ENCODE measurements around the gene STK40. TPM values are rescaled to one million over a fixed set of nuclear protein-coding genes. Genes with fewer than 3 reads are reported as not detected.

Gene STK40
- total and polyA plus RNA-seq, 9 of the 15 experiments (the other 6 are each of a cell fraction or from before 2014, with no cell fraction given): 0.69 to 94.3 (median 39.1) TPM

GRCh38 chr1:36387141-36387949 is 1.6 kb upstream of the STK40 start (continued):
- TF ChIP-seq ARID4B (CRISPR knock-in tag; IDR thresholded peaks at IDR 0.05) (0 out of 2 replicates have a peak, but pooled peaks have one; percentile 29), ZNF76 (CRISPR knock-in tag; IDR thresholded peaks at IDR 0.05; ENCODE audit: borderline replicate concordance) (no peak), STAT5B (CRISPR knock-in tag; IDR thresholded peaks at IDR 0.05) (no peak), DMBX1 (CRISPR knock-in tag; IDR thresholded peaks at IDR 0.05; ENCODE audit: borderline replicate concordance) (peak; percentile 88), REST (IDR thresholded peaks at IDR 0.05; ENCODE audit: borderline replicate concordance) (no peak), REST (CRISPR knock-in tag; IDR thresholded peaks at IDR 0.05; ENCODE audit: low read depth) (no peak), POLR3G (IDR thresholded peaks at IDR 0.05; ENCODE audit: extremely low read depth, insufficient read length, insufficient replicate concordance) (no peak), ZNF778 (CRISPR knock-in tag; IDR thresholded peaks at IDR 0.05) (no peak)
- TF ChIP-seq, protein P1, sequence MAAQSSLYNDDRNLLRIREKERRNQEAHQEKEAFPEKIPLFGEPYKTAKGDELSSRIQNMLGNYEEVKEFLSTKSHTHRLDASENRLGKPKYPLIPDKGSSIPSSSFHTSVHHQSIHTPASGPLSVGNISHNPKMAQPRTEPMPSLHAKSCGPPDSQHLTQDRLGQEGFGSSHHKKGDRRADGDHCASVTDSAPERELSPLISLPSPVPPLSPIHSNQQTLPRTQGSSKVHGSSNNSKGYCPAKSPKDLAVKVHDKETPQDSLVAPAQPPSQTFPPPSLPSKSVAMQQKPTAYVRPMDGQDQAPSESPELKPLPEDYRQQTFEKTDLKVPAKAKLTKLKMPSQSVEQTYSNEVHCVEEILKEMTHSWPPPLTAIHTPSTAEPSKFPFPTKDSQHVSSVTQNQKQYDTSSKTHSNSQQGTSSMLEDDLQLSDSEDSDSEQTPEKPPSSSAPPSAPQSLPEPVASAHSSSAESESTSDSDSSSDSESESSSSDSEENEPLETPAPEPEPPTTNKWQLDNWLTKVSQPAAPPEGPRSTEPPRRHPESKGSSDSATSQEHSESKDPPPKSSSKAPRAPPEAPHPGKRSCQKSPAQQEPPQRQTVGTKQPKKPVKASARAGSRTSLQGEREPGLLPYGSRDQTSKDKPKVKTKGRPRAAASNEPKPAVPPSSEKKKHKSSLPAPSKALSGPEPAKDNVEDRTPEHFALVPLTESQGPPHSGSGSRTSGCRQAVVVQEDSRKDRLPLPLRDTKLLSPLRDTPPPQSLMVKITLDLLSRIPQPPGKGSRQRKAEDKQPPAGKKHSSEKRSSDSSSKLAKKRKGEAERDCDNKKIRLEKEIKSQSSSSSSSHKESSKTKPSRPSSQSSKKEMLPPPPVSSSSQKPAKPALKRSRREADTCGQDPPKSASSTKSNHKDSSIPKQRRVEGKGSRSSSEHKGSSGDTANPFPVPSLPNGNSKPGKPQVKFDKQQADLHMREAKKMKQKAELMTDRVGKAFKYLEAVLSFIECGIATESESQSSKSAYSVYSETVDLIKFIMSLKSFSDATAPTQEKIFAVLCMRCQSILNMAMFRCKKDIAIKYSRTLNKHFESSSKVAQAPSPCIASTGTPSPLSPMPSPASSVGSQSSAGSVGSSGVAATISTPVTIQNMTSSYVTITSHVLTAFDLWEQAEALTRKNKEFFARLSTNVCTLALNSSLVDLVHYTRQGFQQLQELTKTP (IDR thresholded peaks at IDR 0.05; ENCODE audit: low read depth in 1 of 2, partially characterized antibody in 2 of 2): no peak
